Neuron (in vitro differentiated cells): Measurements from ENCODE around the gene OR10H1.
"Not testable (repeated sequence)": the region's sequence is repeated elsewhere in the genome, so short reads cannot be mapped to it uniquely, and the experiment has no call there.

Experiments
- H2AFZ ChIP-seq: one replicate; pipeline ENCODE4 v1.6.1; 2013; ENCODE audit warnings: low read depth, mild to moderate bottlenecking, inconsistent platforms, low read length, moderate library complexity
- H3K27me3 ChIP-seq: one replicate; pipeline ENCODE4 v1.6.1; 2013; ENCODE audit warnings: low read length; ENCODE audit not compliant: insufficient read depth
- H3K36me3 ChIP-seq: one replicate; pipeline ENCODE4 v1.6.1; 2013; ENCODE audit warnings: low read length; ENCODE audit not compliant: insufficient read depth
- H3K4me1 ChIP-seq: one replicate; pipeline ENCODE4 v1.6.1; 2013; ENCODE audit warnings: low read length; ENCODE audit not compliant: insufficient read depth
- H3K4me3 ChIP-seq: 2 replicates; pipeline ENCODE4 v1.5.1; 2013; ENCODE audit warnings: mild to moderate bottlenecking, low read length, moderate library complexity
- H3K9me3 ChIP-seq: one replicate; pipeline ENCODE4 v1.6.1; 2013; ENCODE audit warnings: low read length

OR10H1 gene

GRCh38 chr19:15776991-15777970, 38.2 kb downstream of the OR10H1 start:
- no peak overlapping the region for H3K4me3 ChIP-seq
- H3K9me3 ChIP-seq: no peaks in the 10 kb centered on the region
- no peak overlapping the region for H2AFZ ChIP-seq
- no peaks in the 10 kb centered on the region for H3K36me3 ChIP-seq
- H3K4me1 ChIP-seq: peaks cover 13% of the 10 kb centered on the region
- H3K27me3 ChIP-seq: no peaks in the 10 kb centered on the region

DNA sequence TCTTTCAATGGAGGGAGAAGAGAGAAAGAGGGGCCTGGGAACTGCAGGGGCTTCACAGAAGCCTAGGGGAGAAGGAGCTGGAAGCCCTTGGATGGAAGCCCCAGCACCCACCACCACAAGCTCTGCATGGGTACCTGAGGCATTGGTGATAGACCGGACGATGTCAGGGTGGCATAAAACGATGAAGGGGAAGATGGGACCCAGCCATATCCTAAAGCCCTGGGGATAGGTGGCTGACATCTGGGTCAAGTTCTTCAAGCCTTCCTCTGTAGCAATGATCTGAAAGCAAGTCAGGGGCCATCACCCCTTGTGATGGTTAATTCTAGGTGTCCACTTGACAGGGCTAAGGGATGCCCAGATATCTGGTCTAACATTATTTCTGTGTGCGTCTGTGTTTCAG, 39.2 kb downstream of the OR10H1 start:
- H3K4me1 ChIP-seq: peaks cover 13% of the 10 kb centered on the region
- H3K36me3 ChIP-seq: no peaks in the 10 kb centered on the region
- no peaks in the 10 kb centered on the region for H3K9me3 ChIP-seq
- no peak overlapping the region for H2AFZ ChIP-seq
- H3K4me3 ChIP-seq: no peak overlapping the region
- no peaks in the 10 kb centered on the region for H3K27me3 ChIP-seq

- Histone ChIP-seq H3K27me3 (no peaks in the 10 kb centered on the region), H3K9me3 (no peaks in the 10 kb centered on the region), H2AFZ (no peak overlapping the region), H3K4me1 (peaks cover 10% of the 10 kb centered on the region), H3K36me3 (no peaks in the 10 kb centered on the region), H3K4me3 (no peak overlapping the region)
Measured at GRCh38 chr19:15775249-15775648, 40.2 kb downstream of the OR10H1 start.

GRCh38 chr19:15774159-15774558, 41.3 kb downstream of the OR10H1 start:
- H3K27me3 ChIP-seq, H3K4me1 ChIP-seq, H3K36me3 ChIP-seq, H3K4me3 ChIP-seq, H3K9me3 ChIP-seq, H2AFZ ChIP-seq: not testable (repeated sequence)

DNA sequence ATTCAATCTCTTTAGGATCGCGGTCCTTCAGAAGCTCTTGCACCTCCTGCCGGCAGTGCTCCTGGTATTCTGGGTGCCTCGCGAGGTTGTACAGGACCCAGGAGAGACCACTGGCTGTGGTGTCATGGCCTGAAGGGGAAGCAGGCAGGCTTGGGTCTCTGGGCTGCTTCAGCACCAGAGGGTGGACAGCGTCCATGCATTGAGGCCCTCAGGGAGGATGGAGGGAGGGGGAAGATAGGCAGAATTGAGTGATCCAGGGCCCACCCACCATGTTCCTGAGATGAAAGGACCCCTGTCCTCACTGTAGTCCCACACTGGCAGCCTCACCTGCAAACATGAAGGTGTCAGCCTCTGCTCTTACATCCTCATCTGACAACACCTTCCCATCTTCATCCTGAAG, 45.9 kb downstream of the OR10H1 start:
- Histone ChIP-seq H3K9me3 (no peaks in the 10 kb centered on the region), H3K36me3 (no peaks in the 10 kb centered on the region), H3K27me3 (no peaks in the 10 kb centered on the region), H2AFZ (no peak overlapping the region), H3K4me1 (no peaks in the 10 kb centered on the region), H3K4me3 (no peak overlapping the region)

DNA sequence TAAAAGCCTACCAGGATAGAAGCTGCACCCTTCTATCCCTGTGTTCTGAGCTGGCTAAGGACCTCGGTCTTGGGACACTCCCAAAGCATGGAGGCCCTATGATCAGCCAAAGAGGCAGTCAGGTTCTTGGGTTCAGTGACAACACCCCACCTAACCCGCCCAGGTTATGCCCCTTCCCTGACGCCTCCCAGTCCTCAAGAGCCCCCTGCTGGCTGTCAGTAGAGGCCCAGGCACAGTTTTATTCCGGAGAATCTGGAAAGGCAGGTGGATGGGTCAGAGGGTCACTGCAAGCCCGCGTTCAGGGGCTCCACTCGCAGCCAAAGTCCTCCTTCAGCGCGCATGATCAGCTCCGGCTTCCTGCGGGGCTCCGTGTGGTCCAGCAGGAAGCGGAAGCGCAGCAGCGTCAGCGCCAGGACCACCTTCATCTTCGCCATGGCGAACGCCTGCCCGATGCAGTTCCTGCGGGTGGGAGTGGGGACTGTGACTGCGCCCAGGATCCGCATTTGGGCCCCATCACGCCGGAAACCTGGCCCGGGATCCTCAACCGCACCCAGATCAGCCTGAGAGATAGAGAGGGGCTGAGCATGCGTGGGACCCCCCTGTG, 55.4 kb downstream of the OR10H1 start:
- Histone ChIP-seq H2AFZ (no peak overlapping the region), H3K27me3 (no peaks in the 10 kb centered on the region), H3K4me3 (no peak overlapping the region), H3K36me3 (no peaks in the 10 kb centered on the region), H3K4me1 (no peaks in the 10 kb centered on the region), H3K9me3 (no peaks in the 10 kb centered on the region)

GRCh38 chr19:15758379-15758778, 57.1 kb downstream of the OR10H1 start:
- H3K4me3 ChIP-seq: no peak overlapping the region
- no peaks in the 10 kb centered on the region for H3K9me3 ChIP-seq
- H2AFZ ChIP-seq: no peak overlapping the region
- H3K4me1 ChIP-seq: no peaks in the 10 kb centered on the region
- no peaks in the 10 kb centered on the region for H3K36me3 ChIP-seq
- no peaks in the 10 kb centered on the region for H3K27me3 ChIP-seq
